ENCODE results near the gene AADAT. TPM values are rescaled to one million over a fixed set of nuclear protein-coding genes. Genes with fewer than 3 reads are reported as not detected.

AADAT gene
- total and polyA plus RNA-seq, 2 of the 4 experiments (the other 2 are of a cell fraction), result 4.7 to 6.9 TPM

DNA sequence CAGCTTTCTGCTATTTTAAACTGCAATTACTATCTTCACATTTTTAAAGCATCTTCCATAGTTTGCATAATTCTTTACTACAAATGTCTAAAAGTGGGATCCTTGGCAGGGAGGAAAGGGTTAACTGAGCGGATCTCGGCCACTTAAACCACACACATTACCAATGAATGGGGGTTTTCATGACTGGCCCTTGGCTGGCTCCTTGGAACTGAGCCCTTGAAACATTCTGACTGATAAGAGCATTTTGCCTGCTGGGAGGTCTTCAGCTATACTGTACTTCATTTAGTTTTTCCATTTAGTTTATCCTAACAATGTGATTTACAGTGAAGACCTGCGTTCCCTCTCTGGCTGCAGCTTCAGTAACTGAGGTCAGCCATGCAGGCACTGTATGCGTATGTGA lies 31.9 kb downstream of the AADAT start:
- POLR2A ChIA-PET (ENCODE audit: unreplicated experiment), result no interaction called here
- dilution Hi-C loops (cut with HindIII; ENCODE audit: low sequenced_read_pairs, unreplicated experiment), result no loop called here

More for the DNA sequence above, 31.9 kb downstream of the AADAT start:
- no peaks in the 10 kb centered on the region for H3K79me1 ChIP-seq (ENCODE audit: low read depth in 1 of 2, low read length in 2 of 2)
- no peak overlapping the region for H2BK5ac ChIP-seq (ENCODE audit: low read depth, low read length, poor library complexity, severe bottlenecking)
- peaks cover 5% of the 10 kb centered on the region; the same call in 1 of the 2 replicates for H3K36me3 ChIP-seq (ENCODE audit: control insufficient read depth, insufficient read depth, low read length)
- no peak overlapping the region for H3K9ac ChIP-seq (ENCODE audit: low read depth, low read length)
- DNase-seq, result no peak
- no peak overlapping the region for H2BK20ac ChIP-seq (ENCODE audit: low read depth, low read length)
- H2AFZ ChIP-seq (replicated peaks; ENCODE audit: low read length, poor library complexity), result no peak overlapping the region
- no peak overlapping the region for H4K91ac ChIP-seq (ENCODE audit: insufficient read depth, low read depth, low read length)
- H4K5ac ChIP-seq (ENCODE audit: low read depth, low read length), result no peak overlapping the region
- H2BK120ac ChIP-seq (ENCODE audit: low read depth, low read length), result no peak overlapping the region
- intact Hi-C loops (cut with micrococcal nuclease) (loop anchor here (10.0 kb wide), 1 partner anchor 553 kb away; no protein-coding TSS in a partner anchor), in situ Hi-C loops (cut with MboI; ENCODE audit: low sequenced_read_pairs) (loop anchor here (25.0 kb wide), 1 partner anchor 446 kb away; the partner anchor contains the start of genes CLCN3 and NEK1)
- H3K27ac ChIP-seq (ENCODE audit: insufficient read depth, low read length), result no peak overlapping the region
- no peak overlapping the region for H3K14ac ChIP-seq (replicated peaks; ENCODE audit: low read depth, low read length)
- no CpG with 5 or more reads among the region's 4 CpGs for WGBS, 2 experiments (ENCODE audit: extremely low coverage in 2 of 2, insufficient read length in 1 of 2)
- H3K27me3 ChIP-seq (ENCODE audit: control insufficient read depth, insufficient read depth, low read length), result no peaks in the 10 kb centered on the region
- H3K4me1 ChIP-seq (ENCODE audit: control insufficient read depth, insufficient read depth, low read length), result no peaks in the 10 kb centered on the region
- no peaks in the 10 kb centered on the region for H3K9me3 ChIP-seq (ENCODE audit: control insufficient read depth, insufficient read depth, low read length)
- no TSS peak for BruUV-seq (replicated peaks)
- no peak overlapping the region for H3K56ac ChIP-seq (ENCODE audit: extremely low read depth, insufficient read depth, low read length)
- TF ChIP-seq RCOR1 (IDR thresholded peaks at IDR 0.05; ENCODE audit: insufficient replicate concordance, low read length) (no peak), NFE2L2 (IDR thresholded peaks at IDR 0.05; ENCODE audit: low read depth, low read length) (no peak), MAFK (IDR thresholded peaks at IDR 0.05; ENCODE audit: low read depth, low read length) (no peak), RFX5 (IDR thresholded peaks at IDR 0.05; ENCODE audit: low read depth, low read length) (no peak), CHD1 (IDR thresholded peaks at IDR 0.05; ENCODE audit: low read depth, low read length) (no peak), BHLHE40 (IDR thresholded peaks at IDR 0.05; ENCODE audit: low read depth, low read length) (no peak), MAZ (IDR thresholded peaks at IDR 0.05; ENCODE audit: borderline replicate concordance, low read depth, low read length) (no peak), RAD21 (IDR thresholded peaks at IDR 0.05; ENCODE audit: low read length) (no peak), SMC3 (IDR thresholded peaks at IDR 0.05; ENCODE audit: low read depth, low read length) (no peak), MXI1 (IDR thresholded peaks at IDR 0.05; ENCODE audit: borderline replicate concordance, low read depth, low read length) (no peak), FOS (IDR thresholded peaks at IDR 0.05; ENCODE audit: low read depth, low read length) (no peak), POLR2A (IDR thresholded peaks at IDR 0.05; ENCODE audit: low read depth, low read length) (no peak)
- TF ChIP-seq, protein P1, sequence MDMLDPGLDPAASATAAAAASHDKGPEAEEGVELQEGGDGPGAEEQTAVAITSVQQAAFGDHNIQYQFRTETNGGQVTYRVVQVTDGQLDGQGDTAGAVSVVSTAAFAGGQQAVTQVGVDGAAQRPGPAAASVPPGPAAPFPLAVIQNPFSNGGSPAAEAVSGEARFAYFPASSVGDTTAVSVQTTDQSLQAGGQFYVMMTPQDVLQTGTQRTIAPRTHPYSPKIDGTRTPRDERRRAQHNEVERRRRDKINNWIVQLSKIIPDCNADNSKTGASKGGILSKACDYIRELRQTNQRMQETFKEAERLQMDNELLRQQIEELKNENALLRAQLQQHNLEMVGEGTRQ (IDR thresholded peaks at IDR 0.05; ENCODE audit: low read depth, low read length), result no peak
- TF ChIP-seq, protein P2, sequence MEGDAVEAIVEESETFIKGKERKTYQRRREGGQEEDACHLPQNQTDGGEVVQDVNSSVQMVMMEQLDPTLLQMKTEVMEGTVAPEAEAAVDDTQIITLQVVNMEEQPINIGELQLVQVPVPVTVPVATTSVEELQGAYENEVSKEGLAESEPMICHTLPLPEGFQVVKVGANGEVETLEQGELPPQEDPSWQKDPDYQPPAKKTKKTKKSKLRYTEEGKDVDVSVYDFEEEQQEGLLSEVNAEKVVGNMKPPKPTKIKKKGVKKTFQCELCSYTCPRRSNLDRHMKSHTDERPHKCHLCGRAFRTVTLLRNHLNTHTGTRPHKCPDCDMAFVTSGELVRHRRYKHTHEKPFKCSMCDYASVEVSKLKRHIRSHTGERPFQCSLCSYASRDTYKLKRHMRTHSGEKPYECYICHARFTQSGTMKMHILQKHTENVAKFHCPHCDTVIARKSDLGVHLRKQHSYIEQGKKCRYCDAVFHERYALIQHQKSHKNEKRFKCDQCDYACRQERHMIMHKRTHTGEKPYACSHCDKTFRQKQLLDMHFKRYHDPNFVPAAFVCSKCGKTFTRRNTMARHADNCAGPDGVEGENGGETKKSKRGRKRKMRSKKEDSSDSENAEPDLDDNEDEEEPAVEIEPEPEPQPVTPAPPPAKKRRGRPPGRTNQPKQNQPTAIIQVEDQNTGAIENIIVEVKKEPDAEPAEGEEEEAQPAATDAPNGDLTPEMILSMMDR (conservative IDR thresholded peaks at IDR 0.05; ENCODE audit: low read depth, low read length), result no peak
- TF ChIP-seq, protein P3, sequence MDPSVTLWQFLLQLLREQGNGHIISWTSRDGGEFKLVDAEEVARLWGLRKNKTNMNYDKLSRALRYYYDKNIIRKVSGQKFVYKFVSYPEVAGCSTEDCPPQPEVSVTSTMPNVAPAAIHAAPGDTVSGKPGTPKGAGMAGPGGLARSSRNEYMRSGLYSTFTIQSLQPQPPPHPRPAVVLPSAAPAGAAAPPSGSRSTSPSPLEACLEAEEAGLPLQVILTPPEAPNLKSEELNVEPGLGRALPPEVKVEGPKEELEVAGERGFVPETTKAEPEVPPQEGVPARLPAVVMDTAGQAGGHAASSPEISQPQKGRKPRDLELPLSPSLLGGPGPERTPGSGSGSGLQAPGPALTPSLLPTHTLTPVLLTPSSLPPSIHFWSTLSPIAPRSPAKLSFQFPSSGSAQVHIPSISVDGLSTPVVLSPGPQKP (IDR thresholded peaks at IDR 0.05; ENCODE audit: borderline replicate concordance, low read depth, low read length), result no peak
- H2AK5ac ChIP-seq (ENCODE audit: low read depth, low read length), result no peak overlapping the region
- H3K18ac ChIP-seq (ENCODE audit: low read depth, low read length), result no peak overlapping the region
- no peak overlapping the region for H3K23ac ChIP-seq (ENCODE audit: low read depth, low read length)
- H2BK15ac ChIP-seq (ENCODE audit: low read depth, low read length), result no peak overlapping the region
- H2AK9ac ChIP-seq (replicated peaks; ENCODE audit: low read depth, low read length, poor library complexity), result no peak overlapping the region
- H4K8ac ChIP-seq (ENCODE audit: low read depth in 2 of 2, low read length in 2 of 2), result no peak overlapping the region
- no peaks in the 10 kb centered on the region for H4K20me1 ChIP-seq (ENCODE audit: insufficient read depth, low read length)
- H3K4ac ChIP-seq (ENCODE audit: low read depth, low read length), result no peak overlapping the region
- H3K4me2 ChIP-seq (ENCODE audit: low read depth, low read length), result no peak overlapping the region
- no peaks in the 10 kb centered on the region for H3K9me1 ChIP-seq (ENCODE audit: insufficient read depth, low read length)
- CTCF ChIA-PET, result interaction anchor here (1.0 kb wide), 1 partner anchor 10 kb away, joined by 3 read pairs; no protein-coding TSS in a partner anchor
- no peak for ATAC-seq (ENCODE audit: low read depth)
- no peak overlapping the region for H3K4me3 ChIP-seq (ENCODE audit: insufficient read depth, low read depth, low read length)

Data from IMR-90 (cell line).